Calu3 (cell line): ENCODE measurements around the gene NRM. TPM values are rescaled to one million over a fixed set of nuclear protein-coding genes. Genes with fewer than 3 reads are reported as not detected.

Experiments used
- Bru-seq: library from RNA; stranded (reverse); fragments of 400-500 nt; gene quantifications from one replicate; lab custom pipeline; 2021; lab: Mats Ljungman, UMichigan
- BruChase-seq, 2 experiments: library from RNA; stranded (reverse); fragments of 400-500 nt; gene quantifications; one replicate each; lab custom pipeline; 2021; lab: Mats Ljungman, UMichigan
- BruUV-seq: library from RNA; stranded (reverse); fragments of 400-500 nt; replicated peaks from 2 replicates; lab custom pipeline; 2021; lab: Mats Ljungman, UMichigan
- CTCF ChIA-PET: fragments of 300-600 bp; sonication (Branson Sonifier 250); formaldehyde crosslinking; loops from one replicate; lab custom pipeline; 2022; ENCODE audit warnings: antibody characterized with exemption; lab: Charles Lee
- DNase-seq: peaks from one replicate; pipeline ENCODE4 v3.0.0; 2022
- H3K27ac Mint-ChIP-seq: one replicate; pipeline ENCODE4 v1.8.0; 2022; ENCODE audit warnings: mixed read lengths; ENCODE audit not compliant: unreplicated experiment
- H3K27me3 Mint-ChIP-seq: one replicate; pipeline ENCODE4 v1.8.0; 2022; ENCODE audit warnings: mixed read lengths; ENCODE audit not compliant: unreplicated experiment
- H3K36me3 Mint-ChIP-seq: one replicate; pipeline ENCODE4 v1.8.0; 2022; ENCODE audit warnings: mild to moderate bottlenecking, moderate library complexity, mixed read lengths; ENCODE audit not compliant: insufficient read depth, unreplicated experiment
- H3K4me1 Mint-ChIP-seq: one replicate; pipeline ENCODE4 v1.8.0; 2022; ENCODE audit warnings: mild to moderate bottlenecking, low read depth, mixed read lengths; ENCODE audit not compliant: unreplicated experiment
- H3K4me3 Mint-ChIP-seq: one replicate; pipeline ENCODE4 v1.8.0; 2022; ENCODE audit warnings: mild to moderate bottlenecking, low read depth, moderate library complexity, mixed read lengths; ENCODE audit not compliant: unreplicated experiment
- H3K9me3 Mint-ChIP-seq: one replicate; pipeline ENCODE4 v1.8.0; 2022; ENCODE audit warnings: low read depth, mixed read lengths; ENCODE audit not compliant: unreplicated experiment
- intact Hi-C: fragments of 100-400 bp; cut with micrococcal nuclease; formaldehyde crosslinking; loops from one replicate; pipeline ENCODE4 v1.10.0; 2022; ENCODE audit not compliant: unreplicated experiment
- long read RNA-seq: library from polyadenylated mRNA; stranded (forward); transcript quantifications from one replicate; pipeline ENCODE4 v2.0.0, GENCODE V29; 2022
- total RNA-seq: library from RNA; stranded (reverse); gene quantifications from 2 replicates; pipeline ENCODE4 v1.2.3, GENCODE V29; 2022
- TF ChIP-seq, protein P1 (sequence below): fragments of 200-600 bp; IDR thresholded peaks from one replicate; pipeline ENCODE4 v1.8.0; 2022; ENCODE audit warnings: antibody characterized with exemption; ENCODE audit not compliant: unreplicated experiment

Gene NRM
- total RNA-seq (22.8 and 30.2 TPM in 2 replicates), Bru-seq, nascent RNA (percentile 61 among the genes with signal in this experiment), BruChase-seq, experiment 1, labeled RNA remaining after a 6-hour chase (percentile 85 among the genes with signal in this experiment), BruChase-seq, experiment 2, labeled RNA remaining after a 2-hour chase (percentile 77 among the genes with signal in this experiment)
- long read RNA-seq, partial matches to known transcripts, result 8 of 17 reads
- long read RNA-seq, other reads (novel, unspliced or antisense), result 0 of 17 reads

DNA sequence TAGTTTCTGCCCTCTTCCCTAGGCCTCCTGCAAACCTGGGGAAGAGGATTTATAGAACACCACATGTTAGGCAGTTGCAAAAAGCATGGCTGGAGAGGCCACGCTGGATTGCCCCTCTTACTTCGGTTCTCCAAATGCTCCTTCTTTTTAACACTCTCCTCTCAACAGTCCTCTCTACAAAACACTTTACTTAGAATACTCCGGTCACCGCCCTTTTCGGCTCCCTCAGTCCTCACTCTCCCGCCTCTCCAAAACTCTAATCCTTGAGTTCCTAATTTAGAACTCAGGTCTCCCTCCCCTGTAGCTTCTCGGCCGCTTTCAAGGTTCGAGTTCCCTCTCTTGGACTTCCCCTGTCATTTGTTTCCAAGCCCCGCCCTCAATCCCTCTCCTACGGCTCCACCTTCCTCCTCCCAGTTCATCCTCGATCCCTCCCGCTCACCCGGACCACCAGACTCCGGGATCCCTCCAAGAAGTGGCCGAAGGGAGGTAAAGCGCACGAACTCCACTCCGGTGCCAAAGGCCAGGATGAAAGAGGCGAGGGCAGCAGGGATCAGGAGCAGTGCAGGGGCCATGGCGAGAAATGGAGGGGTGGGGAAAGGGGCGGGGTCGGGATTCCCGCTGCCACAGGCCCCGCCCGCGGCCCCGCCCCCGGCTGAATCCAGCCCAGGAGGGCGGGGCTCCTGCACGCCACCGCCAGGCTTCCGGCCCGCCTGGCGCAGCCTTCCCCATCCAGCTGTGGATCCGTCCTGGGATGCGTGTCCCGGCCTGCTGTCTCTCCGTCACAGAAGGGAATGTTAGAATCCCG, at the start of gene NRM:
Gene NRM (minus strand): TSS at position 582 of the 805 bp plus-strand sequence. CDS start 10 bp downstream, at position 572.
- TF ChIP-seq, protein P1, sequence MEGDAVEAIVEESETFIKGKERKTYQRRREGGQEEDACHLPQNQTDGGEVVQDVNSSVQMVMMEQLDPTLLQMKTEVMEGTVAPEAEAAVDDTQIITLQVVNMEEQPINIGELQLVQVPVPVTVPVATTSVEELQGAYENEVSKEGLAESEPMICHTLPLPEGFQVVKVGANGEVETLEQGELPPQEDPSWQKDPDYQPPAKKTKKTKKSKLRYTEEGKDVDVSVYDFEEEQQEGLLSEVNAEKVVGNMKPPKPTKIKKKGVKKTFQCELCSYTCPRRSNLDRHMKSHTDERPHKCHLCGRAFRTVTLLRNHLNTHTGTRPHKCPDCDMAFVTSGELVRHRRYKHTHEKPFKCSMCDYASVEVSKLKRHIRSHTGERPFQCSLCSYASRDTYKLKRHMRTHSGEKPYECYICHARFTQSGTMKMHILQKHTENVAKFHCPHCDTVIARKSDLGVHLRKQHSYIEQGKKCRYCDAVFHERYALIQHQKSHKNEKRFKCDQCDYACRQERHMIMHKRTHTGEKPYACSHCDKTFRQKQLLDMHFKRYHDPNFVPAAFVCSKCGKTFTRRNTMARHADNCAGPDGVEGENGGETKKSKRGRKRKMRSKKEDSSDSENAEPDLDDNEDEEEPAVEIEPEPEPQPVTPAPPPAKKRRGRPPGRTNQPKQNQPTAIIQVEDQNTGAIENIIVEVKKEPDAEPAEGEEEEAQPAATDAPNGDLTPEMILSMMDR, result no peak
- H3K27ac Mint-ChIP-seq, result peak within 1 kb of the TSS; percentile 38
- no peaks in the 10 kb centered on the region for H3K27me3 Mint-ChIP-seq
- H3K9me3 Mint-ChIP-seq, result no peaks in the 10 kb centered on the region
- H3K4me1 Mint-ChIP-seq, result peaks cover 67% of the 10 kb centered on the region
- peak within 1 kb of the TSS; percentile 74 for H3K4me3 Mint-ChIP-seq
- no TSS peak for BruUV-seq
- peak; percentile 93 for DNase-seq
- CTCF ChIA-PET, result interaction anchor here (1.0 to 2.4 kb wide), 4 partner anchors 8 to 31 kb away, joined by 3 to 12 read pairs (median 6); partner anchors contain the start of gene MDC1
- intact Hi-C loops, result loop anchor here (1.0 kb wide), 1 partner anchor 28 kb away; no protein-coding TSS in a partner anchor
- peaks cover 53% of the 10 kb centered on the region for H3K36me3 Mint-ChIP-seq

GRCh38 chr6:30740540-30740870, 49.7 kb upstream of the NRM start:
- H3K27ac Mint-ChIP-seq, result peak overlapping the region; percentile 98
- H3K4me3 Mint-ChIP-seq, result peak overlapping the region; percentile 93
- no peak for DNase-seq
- peaks cover 68% of the 10 kb centered on the region for H3K4me1 Mint-ChIP-seq
- peaks cover 13% of the 10 kb centered on the region for H3K27me3 Mint-ChIP-seq
- CTCF ChIA-PET, result interaction anchor here (0.7 to 1.2 kb wide), 4 partner anchors 10 to 130 kb away, joined by 3 to 4 read pairs (median 3); no protein-coding TSS in a partner anchor
- no peaks in the 10 kb centered on the region for H3K9me3 Mint-ChIP-seq
- intact Hi-C loops, result no loop called here
- peaks cover 96% of the 10 kb centered on the region for H3K36me3 Mint-ChIP-seq
- no TSS peak for BruUV-seq
- TF ChIP-seq, protein P1, result no peak

GRCh38 chr6:30738532-30738931, 47.7 kb upstream of the NRM start:
- no peak overlapping the region for H3K4me3 Mint-ChIP-seq
- TF ChIP-seq, protein P1, result no peak
- intact Hi-C loops, result no loop called here
- BruUV-seq, result no TSS peak
- CTCF ChIA-PET, result interaction anchor here (1.0 to 1.4 kb wide), 3 partner anchors 14 to 82 kb away, joined by 3 to 11 read pairs (median 5); no protein-coding TSS in a partner anchor
- peaks cover 6% of the 10 kb centered on the region for H3K27me3 Mint-ChIP-seq
- H3K9me3 Mint-ChIP-seq, result no peaks in the 10 kb centered on the region
- DNase-seq, result no peak
- peaks cover 61% of the 10 kb centered on the region for H3K4me1 Mint-ChIP-seq
- no peak overlapping the region for H3K27ac Mint-ChIP-seq
- peaks cover 93% of the 10 kb centered on the region for H3K36me3 Mint-ChIP-seq

GRCh38 chr6:30735668-30736314, 45.0 kb upstream of the NRM start:
- Mint-ChIP-seq H3K4me3 (no peak overlapping the region), H3K4me1 (peaks cover 61% of the 10 kb centered on the region), H3K27me3 (no peaks in the 10 kb centered on the region), H3K27ac (no peak overlapping the region), H3K36me3 (peaks cover 92% of the 10 kb centered on the region), H3K9me3 (no peaks in the 10 kb centered on the region)
- no peak for DNase-seq
- no TSS peak for BruUV-seq
- intact Hi-C loops, result no loop called here
- CTCF ChIA-PET, result interaction anchor here (1.0 kb wide), 1 partner anchor 84 kb away, joined by 4 read pairs; no protein-coding TSS in a partner anchor
- TF ChIP-seq, protein P1, result no peak
